GM19467 (cell line): ENCODE data around the gene DIPK1B.

Source experiments
- ATAC-seq: cut with Tn5 transposase; IDR thresholded peaks from one replicate; pipeline ENCODE4 v1.9.1; 2021; ENCODE audit warnings: mild to moderate bottlenecking, moderate library complexity; ENCODE audit not compliant: unreplicated experiment

DIPK1B gene

DNA sequence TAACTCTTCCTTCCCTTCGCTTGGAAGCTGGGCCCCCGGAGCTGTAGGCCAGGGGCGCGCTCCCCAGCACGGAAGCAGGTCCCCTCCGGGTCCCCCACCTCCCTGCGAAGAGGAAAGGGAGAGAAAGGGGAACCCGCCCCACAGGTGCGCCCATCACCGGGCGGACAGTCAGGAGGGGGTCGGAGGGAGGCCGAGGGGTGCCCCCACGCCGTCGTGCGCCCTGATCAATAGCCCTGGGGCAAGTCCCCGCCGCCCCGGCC is 25.9 kb upstream of the DIPK1B start:
- no peak for ATAC-seq

DNA sequence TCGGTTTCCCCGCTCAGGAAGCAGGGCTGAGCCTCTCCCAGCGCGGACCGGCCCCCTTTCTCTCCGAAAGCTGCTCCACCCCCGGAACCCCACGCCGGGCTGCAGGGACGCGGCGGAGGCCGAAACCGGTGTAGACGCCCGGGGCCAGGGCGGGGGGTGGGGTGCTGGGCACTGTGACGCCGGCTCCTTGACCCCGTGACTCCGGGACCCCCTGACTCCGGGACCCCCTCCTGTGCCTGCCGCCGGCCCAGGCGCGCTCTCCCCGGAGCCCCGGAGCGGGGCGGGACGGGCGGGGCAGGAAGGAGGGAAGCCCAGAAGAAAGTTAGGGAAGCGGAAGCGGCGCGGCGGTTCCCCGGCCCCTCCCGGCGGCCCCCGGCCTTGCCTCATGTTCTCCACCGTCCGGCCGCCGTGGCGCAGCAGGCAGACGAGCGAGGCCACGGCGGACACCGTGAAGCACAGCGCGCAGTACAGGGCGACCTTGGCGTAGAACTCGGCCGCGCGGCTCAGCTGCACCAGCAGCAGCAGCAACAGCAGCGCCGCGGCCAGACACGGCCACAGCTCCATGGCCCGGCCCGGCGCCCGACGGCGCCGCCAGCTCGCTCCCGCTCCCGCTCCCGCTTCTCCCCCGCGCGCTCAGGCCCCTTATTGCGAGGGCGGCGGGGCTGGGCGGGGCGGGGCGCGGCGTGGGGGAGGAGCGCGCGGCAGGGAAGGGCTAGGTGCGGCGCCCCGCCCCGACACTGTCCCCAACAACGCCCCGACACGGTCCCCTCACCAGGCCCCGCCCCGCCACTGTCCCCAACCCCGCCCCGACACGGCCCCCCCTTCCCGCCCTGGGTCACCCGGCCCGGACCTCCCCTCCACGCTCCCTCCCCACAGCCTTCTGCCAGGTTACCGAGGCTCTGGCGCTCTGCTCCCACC is 25.3 kb upstream of the DIPK1B start, which contains the start of gene AGPAT2:
Gene AGPAT2, minus strand, starts transcription at position 664 of the 918 bp plus-strand sequence. Its CDS starts 100 bp downstream, at position 564.
- ATAC-seq = peak; percentile 52

DNA sequence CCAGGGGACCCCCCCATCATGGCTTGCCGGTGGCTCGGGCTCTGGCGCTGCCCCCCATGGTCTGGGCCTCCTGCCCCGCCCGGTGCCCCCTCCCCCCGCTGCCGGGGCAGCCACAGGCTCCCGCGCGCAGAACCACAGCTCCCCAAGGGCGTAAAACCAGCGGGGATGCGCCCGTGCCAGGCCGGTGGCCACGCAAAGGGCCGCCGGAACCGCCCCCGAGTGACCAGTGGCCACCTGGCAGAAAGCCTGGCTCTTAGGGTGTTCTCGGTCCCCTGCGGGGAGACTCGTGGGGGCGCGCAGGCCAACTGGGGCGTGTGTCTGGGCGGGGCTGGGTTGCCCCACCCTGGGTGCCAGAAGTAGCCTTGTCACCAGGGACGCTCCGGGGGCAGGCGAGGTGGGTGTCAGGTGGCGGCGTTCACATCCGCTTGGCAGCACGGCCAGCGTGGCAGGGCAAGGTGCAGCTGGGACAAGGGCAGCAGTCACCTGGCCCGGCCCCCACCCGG is 24.6 kb upstream of the DIPK1B start:
- ATAC-seq = no peak

DNA sequence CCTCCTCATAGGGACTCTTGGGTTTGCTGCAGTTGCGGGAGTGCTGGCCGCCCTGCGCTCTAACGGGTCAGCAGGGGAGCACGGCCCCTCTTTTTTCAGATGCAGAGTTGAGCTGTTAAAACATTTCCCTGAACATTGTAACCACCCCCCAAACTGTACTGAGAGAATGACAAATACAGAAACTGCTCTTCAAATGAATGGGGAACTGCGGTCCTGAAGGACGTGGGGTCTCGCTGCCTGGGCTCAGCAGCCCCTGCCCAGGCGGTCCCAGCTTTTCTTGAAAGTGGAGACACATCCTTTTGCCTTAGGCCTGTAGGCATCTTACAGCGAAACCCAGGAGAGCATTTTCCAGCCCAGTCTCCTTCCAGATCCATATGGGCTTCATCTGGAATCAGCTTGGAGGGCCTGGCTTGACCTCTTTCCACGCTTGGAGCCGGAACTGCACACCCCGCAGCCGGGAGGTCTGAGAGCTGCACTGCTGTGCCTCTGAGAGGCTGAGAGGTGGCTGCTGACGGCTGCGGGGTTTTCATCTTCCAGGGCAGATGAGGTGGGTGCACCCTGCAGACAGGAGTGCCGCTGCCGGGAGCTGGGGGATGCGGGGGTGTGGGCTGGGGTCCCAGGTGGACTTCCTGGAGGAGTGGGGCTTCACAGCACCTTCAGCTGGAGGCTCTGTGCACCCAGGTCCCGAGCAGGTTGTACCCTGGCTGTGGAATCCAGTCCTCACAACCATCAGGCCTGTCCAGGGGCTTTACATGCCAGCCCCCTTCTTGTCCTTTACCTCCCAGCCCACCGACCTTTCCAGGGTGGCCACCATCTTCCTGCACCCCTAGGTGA is 23.9 kb upstream of the DIPK1B start:
- no peak for ATAC-seq

DNA sequence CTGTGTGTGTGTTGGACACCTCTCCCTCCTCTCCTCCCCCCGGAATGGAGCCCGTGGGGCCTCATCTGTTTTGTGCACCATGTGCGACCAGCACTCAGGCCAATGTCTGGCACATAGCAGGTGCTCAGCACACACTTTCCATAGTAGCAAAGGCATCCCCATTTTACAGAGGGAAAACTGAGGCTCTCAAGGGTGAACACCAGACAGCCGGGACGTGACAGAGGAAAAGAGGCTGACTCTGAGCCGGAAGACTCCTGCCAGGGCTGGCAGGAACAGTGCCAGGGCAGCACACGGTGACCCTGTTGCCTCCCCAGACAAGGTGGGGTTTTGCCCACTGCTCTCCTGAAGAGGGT is 23.3 kb upstream of the DIPK1B start:
- ATAC-seq = no peak

DNA sequence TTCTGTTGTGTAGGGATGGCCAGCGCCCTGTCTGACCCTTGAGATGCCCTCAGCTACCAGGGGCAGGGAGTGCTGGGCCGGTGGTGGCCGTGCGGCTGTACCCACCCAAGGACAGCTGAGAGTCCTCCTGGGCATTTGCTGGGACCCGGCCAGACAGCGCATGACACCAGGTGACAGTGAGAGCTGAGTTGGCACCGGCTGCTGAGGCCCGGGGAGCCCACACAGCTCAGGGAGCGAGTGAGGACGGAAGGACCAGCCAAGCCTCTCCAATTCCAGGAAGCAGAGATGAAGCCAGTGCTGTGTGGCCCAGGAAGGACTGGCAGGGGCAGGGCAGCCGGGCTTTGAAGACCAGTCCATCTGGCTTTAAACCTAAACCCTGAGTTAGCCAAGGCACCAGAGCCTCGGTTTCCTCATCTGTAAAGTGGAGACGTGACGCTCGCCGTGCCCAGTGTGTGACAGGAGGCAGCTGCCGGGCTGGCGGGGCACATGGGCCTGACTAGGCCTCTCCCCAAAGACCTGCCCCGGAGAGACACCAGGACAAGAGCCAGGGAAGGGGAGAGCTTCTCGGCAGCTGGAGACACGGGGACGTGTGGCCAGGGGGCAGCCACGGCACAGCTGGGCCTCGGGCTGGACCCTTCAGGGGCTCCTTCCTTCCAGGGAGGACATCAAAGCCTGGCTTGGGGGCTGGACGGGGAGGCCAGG is 22.1 kb upstream of the DIPK1B start:
- ATAC-seq = no peak

DNA sequence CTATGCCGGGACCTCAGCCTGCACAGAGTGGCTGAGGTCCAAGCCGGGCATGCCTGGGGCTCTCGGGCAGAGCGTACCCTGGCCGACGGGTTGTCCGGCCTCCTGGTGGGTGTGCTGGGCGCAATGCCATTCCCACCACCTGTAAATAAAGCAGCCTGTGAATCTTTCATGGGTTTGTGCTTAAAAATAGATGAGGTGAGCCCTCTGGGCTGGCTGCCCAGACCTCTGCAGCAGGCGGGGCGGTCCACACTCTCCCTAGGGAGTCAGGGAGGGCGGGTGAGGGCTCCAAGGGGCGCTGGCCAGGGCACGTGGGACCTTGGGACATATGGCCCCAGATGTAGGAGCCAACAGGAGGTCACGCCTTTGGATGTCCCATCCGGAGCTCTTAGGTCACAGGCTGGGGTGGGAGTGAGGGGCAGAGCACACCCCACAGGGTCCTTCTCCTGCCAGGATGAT is 21.5 kb upstream of the DIPK1B start:
- ATAC-seq = no peak

DNA sequence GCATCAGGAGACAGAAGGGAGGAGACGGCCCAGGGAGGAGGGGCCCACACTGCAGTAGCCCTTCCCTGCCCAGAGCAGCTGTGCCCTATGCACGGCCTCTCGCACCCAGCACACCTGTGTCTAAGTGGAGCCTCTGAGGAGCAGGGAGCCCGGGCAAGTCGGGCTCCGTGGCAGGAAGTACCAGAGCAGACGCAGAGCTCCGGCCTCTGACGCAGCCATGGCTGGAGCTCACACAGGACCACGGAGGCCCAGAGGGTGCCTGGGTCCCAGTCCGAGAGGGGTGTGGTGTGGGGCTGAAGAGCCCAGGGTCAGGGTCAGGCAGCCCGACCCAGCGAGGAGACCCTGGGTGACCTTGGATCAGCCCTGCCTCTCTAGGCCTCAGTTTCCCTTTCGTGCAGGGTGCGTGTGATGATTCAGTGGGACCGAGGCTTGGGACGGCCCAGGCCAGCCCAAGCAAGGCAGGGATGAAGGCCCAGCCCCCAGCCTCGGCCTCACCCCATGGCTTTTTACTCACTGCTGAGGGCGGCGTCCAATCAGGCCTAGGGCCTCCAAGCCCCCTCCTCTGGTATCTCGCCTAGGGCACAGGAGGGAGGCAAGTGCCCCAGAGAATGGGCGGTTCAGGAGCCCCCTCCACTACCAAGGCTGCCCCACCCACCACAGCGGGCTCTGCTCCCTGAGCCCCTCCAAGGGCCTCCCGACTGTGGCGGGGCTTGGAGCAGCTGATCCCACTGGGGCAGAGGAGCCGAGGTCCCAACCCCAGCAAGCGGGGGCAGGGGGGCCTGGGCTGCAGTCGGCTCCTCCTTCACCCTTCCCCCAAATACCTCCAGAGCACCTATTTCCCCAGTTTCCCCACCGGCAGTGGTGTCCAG is 20.8 kb upstream of the DIPK1B start:
- ATAC-seq = no peak

DNA sequence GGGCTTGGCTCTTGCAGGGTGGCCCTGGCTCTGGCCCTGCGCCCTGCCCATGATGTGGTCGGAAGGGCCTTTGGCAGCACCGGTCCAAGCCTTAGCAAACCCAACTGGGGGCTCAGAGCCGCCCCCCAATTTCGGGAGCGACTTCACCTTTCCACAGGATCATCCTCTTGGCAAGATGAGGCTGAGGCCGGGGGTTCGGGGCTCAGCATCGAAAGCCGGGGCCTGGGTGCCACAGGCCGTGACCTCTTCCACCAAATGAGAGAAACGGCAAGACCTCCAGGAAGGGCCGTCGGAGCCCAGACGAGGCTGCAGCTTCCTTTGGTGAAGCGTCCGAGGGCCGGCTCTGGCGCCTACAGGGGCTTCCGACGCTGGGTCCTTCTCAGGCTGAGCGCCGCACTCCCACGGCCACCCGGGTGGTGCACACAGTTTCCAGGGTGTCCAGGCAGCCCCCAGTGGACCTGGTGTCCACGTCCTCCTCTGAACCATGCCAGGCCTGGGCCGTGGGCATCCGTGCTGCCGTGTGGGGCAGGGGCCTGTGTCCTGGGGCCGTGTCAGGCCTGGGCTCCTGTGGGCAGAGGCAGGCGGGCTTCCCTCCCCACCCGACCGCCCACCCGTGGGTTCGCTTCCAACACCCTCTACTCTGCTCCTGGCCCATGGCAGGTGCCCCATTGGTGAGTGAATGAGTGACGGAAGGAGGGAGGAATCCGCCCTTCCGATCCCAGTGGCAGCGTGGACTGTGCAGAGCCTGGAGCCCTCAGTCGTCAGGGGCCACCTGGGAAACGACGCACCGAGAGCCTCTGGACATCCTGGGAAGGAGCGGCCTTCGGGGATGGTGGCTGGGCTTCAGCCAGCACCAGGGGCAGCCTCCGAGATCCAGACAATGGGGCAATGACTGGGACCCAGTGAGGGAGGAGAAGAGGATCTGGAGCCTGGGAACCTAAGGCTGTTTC is 19.9 kb upstream of the DIPK1B start:
- ATAC-seq = no peak

DNA sequence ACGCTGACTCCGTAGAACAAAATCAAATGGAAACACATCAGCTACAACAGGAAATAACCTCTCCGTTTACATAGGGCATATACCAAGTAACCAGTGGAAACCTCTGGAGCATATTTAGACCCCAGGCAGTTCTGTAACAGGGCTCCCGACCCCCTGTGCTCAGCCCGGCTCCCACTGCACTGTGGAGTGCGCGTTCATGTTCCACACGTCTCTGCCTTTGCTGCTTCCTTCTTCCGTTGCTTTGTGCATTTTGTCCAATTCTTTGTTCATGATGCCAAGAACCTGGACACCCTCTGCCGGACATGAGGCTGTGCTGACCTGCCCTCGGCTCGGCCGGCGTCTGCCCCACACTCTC is 19.3 kb upstream of the DIPK1B start:
- ATAC-seq = no peak

DNA sequence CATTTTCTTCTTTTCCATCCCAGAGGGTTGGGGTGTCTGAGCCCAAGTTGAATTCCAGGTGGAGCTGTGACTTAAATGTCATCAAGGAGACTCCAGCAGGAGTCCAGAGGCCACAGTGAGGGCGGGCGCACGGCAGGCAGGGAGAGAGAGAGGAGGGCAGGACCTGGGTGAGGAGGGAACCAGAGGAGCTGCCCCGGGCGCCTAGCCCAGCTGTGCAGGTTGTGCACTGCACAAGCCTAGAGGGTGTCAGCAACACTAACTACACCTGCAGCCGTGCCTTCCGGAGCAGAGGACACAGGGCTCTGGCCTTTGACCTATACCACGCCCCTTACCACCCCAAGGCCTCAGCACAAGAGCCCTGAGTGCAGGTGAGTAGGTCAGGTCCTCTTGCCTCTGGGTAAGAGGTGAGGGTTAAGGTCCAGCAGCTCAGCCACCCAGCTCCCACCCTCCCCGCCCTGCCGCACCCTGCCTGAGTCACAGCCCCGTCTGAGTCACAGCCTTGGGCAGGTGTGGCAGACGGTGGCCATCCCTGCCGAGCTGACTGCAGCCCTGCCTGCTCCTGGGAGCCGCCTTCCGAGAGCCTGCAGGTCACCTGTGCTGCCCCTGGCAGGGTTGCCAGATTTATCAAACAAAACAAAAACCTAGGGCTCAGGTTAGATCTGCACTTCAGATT is 18.7 kb upstream of the DIPK1B start:
- no peak for ATAC-seq

DNA sequence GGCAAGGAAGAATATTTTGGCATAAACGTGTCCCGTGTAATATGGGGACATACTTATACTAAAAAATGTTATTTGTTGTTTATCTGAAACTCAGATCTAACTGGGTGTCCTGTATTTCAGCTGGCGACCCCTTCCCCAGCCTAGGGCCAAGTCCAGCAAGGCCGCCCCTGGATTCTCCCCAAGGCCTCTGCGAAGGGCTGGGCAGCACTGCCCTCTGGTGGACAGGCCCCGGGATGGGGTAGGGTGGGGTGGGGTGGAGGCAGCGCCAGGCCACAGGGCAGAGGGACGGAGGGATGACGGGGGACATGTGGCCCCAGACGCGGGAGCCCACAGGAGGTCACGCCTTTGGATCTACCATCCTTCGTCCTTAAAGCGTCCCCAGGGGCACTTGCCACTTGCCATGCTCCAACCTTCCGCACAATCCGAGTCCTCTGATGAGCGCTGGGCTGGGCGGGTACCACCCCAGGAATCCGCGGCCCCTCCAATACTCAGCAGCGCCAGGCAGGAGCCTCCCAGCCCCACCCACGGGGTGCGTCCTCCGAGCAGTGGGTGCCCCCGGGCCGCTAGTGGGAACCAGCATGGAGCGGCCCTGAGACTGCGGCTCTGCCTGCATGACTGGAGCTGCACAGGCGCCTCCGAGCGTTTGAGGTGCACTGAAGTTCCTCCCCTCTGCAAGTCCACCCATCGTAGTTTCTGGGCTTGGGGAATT is 18.1 kb upstream of the DIPK1B start:
- no peak for ATAC-seq

DNA sequence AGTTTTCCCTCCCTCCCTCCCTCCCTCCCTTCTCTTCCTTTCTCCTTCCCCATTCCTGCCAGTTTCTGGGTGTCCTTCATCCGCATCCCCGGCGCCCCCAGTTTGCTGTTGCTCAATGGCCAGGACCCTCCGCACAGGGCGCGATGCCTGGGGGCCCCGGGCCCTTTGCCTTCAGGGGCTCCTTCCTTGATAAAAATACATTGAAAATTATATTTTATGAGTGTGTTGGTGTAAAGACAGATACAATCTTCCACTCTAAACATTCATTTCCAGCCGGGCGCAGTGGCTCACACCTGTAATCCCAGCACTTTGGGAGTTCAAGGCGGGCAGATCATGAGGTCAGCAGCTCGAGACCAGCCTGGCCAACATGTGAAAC is 17.5 kb upstream of the DIPK1B start:
- ATAC-seq = no peak

DNA sequence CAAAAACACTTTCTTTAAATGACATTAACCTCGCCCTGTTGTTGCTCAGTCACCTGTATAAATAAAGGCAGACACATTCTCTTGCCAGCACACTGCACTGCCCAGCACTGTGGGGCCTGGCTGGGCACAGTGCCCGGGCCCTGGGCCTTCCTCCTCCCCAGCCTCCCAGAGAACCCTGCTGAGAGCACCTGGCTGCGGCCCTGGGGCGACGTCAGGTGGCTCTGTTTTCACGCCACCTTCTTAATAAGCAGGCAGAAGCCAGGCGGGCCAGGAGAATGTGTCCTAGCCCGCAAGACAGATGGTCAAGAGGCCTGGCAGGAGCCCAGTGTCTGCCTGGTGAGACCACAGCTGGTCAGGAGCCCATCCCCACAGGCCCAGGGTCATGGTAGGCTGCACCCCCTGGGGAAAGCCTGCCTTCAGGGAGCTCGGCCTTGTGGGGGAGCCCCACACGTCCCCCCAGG is 16.9 kb upstream of the DIPK1B start:
- ATAC-seq = no peak

DNA sequence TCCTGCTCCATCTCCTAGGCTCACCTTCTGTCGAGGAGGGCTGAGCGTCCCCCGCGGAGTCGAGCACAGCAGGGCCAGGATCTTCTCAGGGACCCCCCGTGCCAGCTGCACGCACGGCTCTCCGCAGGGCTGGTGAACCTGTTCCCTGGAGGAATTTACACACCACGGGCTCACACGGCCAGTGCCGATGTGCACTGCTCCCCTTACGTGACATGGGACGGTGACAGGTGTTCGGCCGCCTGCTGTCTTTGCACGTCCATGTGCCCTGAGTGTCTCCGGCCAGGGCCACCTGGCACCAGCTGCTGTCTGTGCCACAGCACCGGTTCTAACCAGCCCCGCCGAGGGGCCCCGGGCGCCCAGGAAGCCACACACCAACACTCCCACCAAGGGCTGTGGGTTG is 16.4 kb upstream of the DIPK1B start:
- no peak for ATAC-seq

DNA sequence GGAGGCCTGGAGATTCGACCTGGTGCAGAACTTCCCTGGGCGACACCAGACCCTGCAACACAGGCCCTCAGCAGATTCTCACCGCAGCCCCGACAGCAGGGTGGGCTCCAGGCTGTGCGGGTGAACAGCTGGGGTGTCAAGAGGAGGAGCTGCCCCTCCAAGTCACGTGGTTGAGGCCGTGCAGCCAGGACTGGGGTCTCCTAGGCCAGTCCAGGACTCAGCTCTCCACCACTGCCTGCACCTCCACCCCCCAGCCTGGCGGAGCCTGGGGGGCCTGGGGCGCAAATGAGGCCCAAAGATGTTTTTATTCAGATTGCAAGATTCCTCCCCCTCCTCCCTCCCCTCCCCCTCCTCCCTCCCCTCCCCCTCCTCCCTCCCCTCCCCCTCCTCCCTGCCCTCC is 15.9 kb upstream of the DIPK1B start:
- ATAC-seq = no peak

DNA sequence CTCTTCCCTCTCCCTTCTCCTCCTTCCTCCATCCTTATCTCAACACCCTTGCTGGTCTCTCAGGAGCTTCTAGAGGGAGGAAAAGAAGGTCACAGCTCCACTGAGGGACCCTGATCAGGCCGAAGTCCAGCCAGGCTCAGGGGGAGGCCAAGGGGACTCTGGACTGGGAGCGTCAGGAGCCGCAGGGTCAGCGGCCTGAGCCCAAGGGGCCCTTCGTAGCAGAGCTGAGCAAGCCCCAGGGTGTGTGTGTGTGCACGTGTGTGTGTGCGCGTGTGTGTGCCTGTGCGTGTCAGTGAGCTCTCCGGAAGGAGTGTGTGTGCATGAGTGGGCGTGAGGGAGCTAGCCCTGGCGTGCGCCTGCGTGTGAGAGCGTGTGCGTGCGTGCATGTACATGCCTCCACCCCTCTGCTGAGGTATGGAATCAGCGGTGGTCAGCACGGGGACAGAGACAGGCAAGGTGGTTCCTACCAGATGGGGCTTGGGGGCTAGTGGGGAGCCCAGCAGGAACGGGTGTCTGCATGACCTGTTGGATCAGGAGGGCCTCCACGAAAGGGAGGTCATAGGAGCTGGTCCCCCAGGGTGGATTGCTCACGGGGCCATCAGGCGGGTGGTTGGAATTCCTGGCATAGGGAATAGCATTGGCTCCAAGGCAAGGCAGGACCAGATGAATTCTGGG is 15.1 kb upstream of the DIPK1B start:
- no peak for ATAC-seq
